Stimulated activated naive CD8-positive, alpha-beta T cell treated with anti-CD3 and anti-CD28 coated beads, Interleukin-15, Interleukin-2, amounts not matched to agents 100 ng/mL and 50 ng/mL, for 24 hours (primary cell): ENCODE data around the gene FAH.
A peak's percentile ranks its signal among the peaks of the same experiment; 100 is the strongest.

Experiments
- H3K27ac Mint-ChIP-seq: one replicate; pipeline ENCODE4 v1.8.0; 2021; ENCODE audit warnings: mild to moderate bottlenecking, mixed read lengths
- H3K27me3 Mint-ChIP-seq: one replicate; pipeline ENCODE4 v1.8.0; 2021; ENCODE audit warnings: mixed read lengths
- H3K36me3 Mint-ChIP-seq: one replicate; pipeline ENCODE4 v1.8.0; 2021; ENCODE audit warnings: low read depth, mixed read lengths
- H3K4me1 Mint-ChIP-seq: one replicate; pipeline ENCODE4 v1.8.0; 2021; ENCODE audit warnings: low read depth, mixed read lengths
- H3K4me3 Mint-ChIP-seq: one replicate; pipeline ENCODE4 v1.8.0; 2021; ENCODE audit warnings: mild to moderate bottlenecking, mixed read lengths
- H3K9me3 Mint-ChIP-seq: one replicate; pipeline ENCODE4 v1.8.0; 2021; ENCODE audit warnings: mixed read lengths

FAH gene

GRCh38 chr15:80174017-80174746 lies 21.4 kb downstream of the FAH start:
- no peak overlapping the region for H3K27ac Mint-ChIP-seq
- H3K4me1 Mint-ChIP-seq = no peaks in the 10 kb centered on the region
- no peaks in the 10 kb centered on the region for H3K27me3 Mint-ChIP-seq
- no peaks in the 10 kb centered on the region for H3K9me3 Mint-ChIP-seq
- no peak overlapping the region for H3K4me3 Mint-ChIP-seq
- peaks cover 22% of the 10 kb centered on the region for H3K36me3 Mint-ChIP-seq

GRCh38 chr15:80175436-80175835 lies 22.6 kb downstream of the FAH start:
- Mint-ChIP-seq H3K27me3 (no peaks in the 10 kb centered on the region), H3K36me3 (peaks cover 21% of the 10 kb centered on the region), H3K4me1 (no peaks in the 10 kb centered on the region), H3K9me3 (no peaks in the 10 kb centered on the region), H3K4me3 (no peak overlapping the region), H3K27ac (no peak overlapping the region)

GRCh38 chr15:80176443-80176842 lies 23.6 kb downstream of the FAH start:
- Mint-ChIP-seq H3K27me3 (no peaks in the 10 kb centered on the region), H3K4me3 (no peak overlapping the region), H3K27ac (no peak overlapping the region), H3K9me3 (no peaks in the 10 kb centered on the region), H3K4me1 (no peaks in the 10 kb centered on the region), H3K36me3 (peaks cover 19% of the 10 kb centered on the region)

GRCh38 chr15:80177156-80177555 lies 24.4 kb downstream of the FAH start:
- Mint-ChIP-seq H3K4me3 (no peak overlapping the region), H3K27ac (no peak overlapping the region), H3K9me3 (no peaks in the 10 kb centered on the region), H3K4me1 (no peaks in the 10 kb centered on the region), H3K36me3 (peaks cover 23% of the 10 kb centered on the region), H3K27me3 (no peaks in the 10 kb centered on the region)

GRCh38 chr15:80179025-80179759 lies 26.4 kb downstream of the FAH start:
- no peaks in the 10 kb centered on the region for H3K4me1 Mint-ChIP-seq
- no peaks in the 10 kb centered on the region for H3K9me3 Mint-ChIP-seq
- H3K27ac Mint-ChIP-seq = peak overlapping the region; percentile 36
- H3K4me3 Mint-ChIP-seq = no peak overlapping the region
- H3K36me3 Mint-ChIP-seq = peaks cover 25% of the 10 kb centered on the region
- H3K27me3 Mint-ChIP-seq = no peaks in the 10 kb centered on the region

- H3K4me3 Mint-ChIP-seq = no peak overlapping the region
- H3K36me3 Mint-ChIP-seq = peaks cover 29% of the 10 kb centered on the region
- no peaks in the 10 kb centered on the region for H3K4me1 Mint-ChIP-seq
- no peaks in the 10 kb centered on the region for H3K9me3 Mint-ChIP-seq
- H3K27ac Mint-ChIP-seq = no peak overlapping the region
- no peaks in the 10 kb centered on the region for H3K27me3 Mint-ChIP-seq
Observed at GRCh38 chr15:80179935-80180334, 27.1 kb downstream of the FAH start.

GRCh38 chr15:80180468-80180867 lies 27.7 kb downstream of the FAH start:
- Mint-ChIP-seq H3K4me3 (no peak overlapping the region), H3K36me3 (peaks cover 34% of the 10 kb centered on the region), H3K27ac (no peak overlapping the region), H3K9me3 (no peaks in the 10 kb centered on the region), H3K4me1 (no peaks in the 10 kb centered on the region), H3K27me3 (no peaks in the 10 kb centered on the region)

- H3K36me3 Mint-ChIP-seq = peaks cover 36% of the 10 kb centered on the region
- H3K27ac Mint-ChIP-seq = no peak overlapping the region
- H3K9me3 Mint-ChIP-seq = no peaks in the 10 kb centered on the region
- no peak overlapping the region for H3K4me3 Mint-ChIP-seq
- no peaks in the 10 kb centered on the region for H3K4me1 Mint-ChIP-seq
- H3K27me3 Mint-ChIP-seq = no peaks in the 10 kb centered on the region
Observed at GRCh38 chr15:80180986-80181385, 28.2 kb downstream of the FAH start.

- H3K4me1 Mint-ChIP-seq = no peaks in the 10 kb centered on the region
- no peak overlapping the region for H3K27ac Mint-ChIP-seq
- H3K27me3 Mint-ChIP-seq = no peaks in the 10 kb centered on the region
- peaks cover 40% of the 10 kb centered on the region for H3K36me3 Mint-ChIP-seq
- no peaks in the 10 kb centered on the region for H3K9me3 Mint-ChIP-seq
- H3K4me3 Mint-ChIP-seq = no peak overlapping the region
Observed at GRCh38 chr15:80182611-80183261, 29.9 kb downstream of the FAH start.

GRCh38 chr15:80183306-80183705 lies 30.5 kb downstream of the FAH start:
- Mint-ChIP-seq H3K27ac (no peak overlapping the region), H3K9me3 (no peaks in the 10 kb centered on the region), H3K27me3 (no peaks in the 10 kb centered on the region), H3K4me1 (no peaks in the 10 kb centered on the region), H3K36me3 (peaks cover 39% of the 10 kb centered on the region), H3K4me3 (no peak overlapping the region)

GRCh38 chr15:80183886-80184285 lies 31.1 kb downstream of the FAH start:
- Mint-ChIP-seq H3K4me3 (no peak overlapping the region), H3K36me3 (peaks cover 43% of the 10 kb centered on the region), H3K27ac (no peak overlapping the region)

GRCh38 chr15:80184554-80184953 lies 31.8 kb downstream of the FAH start:
- H3K4me3 Mint-ChIP-seq = no peak overlapping the region
- H3K27ac Mint-ChIP-seq = no peak overlapping the region
- H3K27me3 Mint-ChIP-seq = no peaks in the 10 kb centered on the region
- H3K9me3 Mint-ChIP-seq = no peaks in the 10 kb centered on the region
- H3K36me3 Mint-ChIP-seq = peaks cover 42% of the 10 kb centered on the region
- H3K4me1 Mint-ChIP-seq = no peaks in the 10 kb centered on the region

More at GRCh38 chr15:80183886-80184285, 31.1 kb downstream of the FAH start:
- no peaks in the 10 kb centered on the region for H3K27me3 Mint-ChIP-seq
- no peaks in the 10 kb centered on the region for H3K9me3 Mint-ChIP-seq
- H3K4me1 Mint-ChIP-seq = no peaks in the 10 kb centered on the region

- no peaks in the 10 kb centered on the region for H3K4me1 Mint-ChIP-seq
- H3K27me3 Mint-ChIP-seq = no peaks in the 10 kb centered on the region
- H3K27ac Mint-ChIP-seq = no peak overlapping the region
- no peak overlapping the region for H3K4me3 Mint-ChIP-seq
- H3K9me3 Mint-ChIP-seq = no peaks in the 10 kb centered on the region
- H3K36me3 Mint-ChIP-seq = peaks cover 42% of the 10 kb centered on the region
Observed at GRCh38 chr15:80185152-80185551, 32.4 kb downstream of the FAH start.

- Mint-ChIP-seq H3K36me3 (peaks cover 41% of the 10 kb centered on the region), H3K4me1 (no peaks in the 10 kb centered on the region), H3K27me3 (no peaks in the 10 kb centered on the region), H3K27ac (no peak overlapping the region), H3K9me3 (no peaks in the 10 kb centered on the region), H3K4me3 (no peak overlapping the region)
Observed at GRCh38 chr15:80186066-80186465, 33.3 kb downstream of the FAH start.

- no peaks in the 10 kb centered on the region for H3K27me3 Mint-ChIP-seq
- no peak overlapping the region for H3K4me3 Mint-ChIP-seq
- peaks cover 39% of the 10 kb centered on the region for H3K36me3 Mint-ChIP-seq
- H3K27ac Mint-ChIP-seq = no peak overlapping the region
- no peaks in the 10 kb centered on the region for H3K9me3 Mint-ChIP-seq
- H3K4me1 Mint-ChIP-seq = no peaks in the 10 kb centered on the region
Observed at GRCh38 chr15:80186597-80186996, 33.8 kb downstream of the FAH start.
